IPS-NIHi11 (cell line): ENCODE results near the gene CNTNAP2.

Experiments
- DNase-seq: peaks from one replicate; pipeline ENCODE4 v3.0.0; 2012; ENCODE audit warnings: mixed read lengths, low spot score

CNTNAP2 gene

GRCh38 chr7:146781352-146782116 lies 664.9 kb downstream of the CNTNAP2 start:
- DNase-seq, result peak; percentile 13

GRCh38 chr7:146787266-146787665 lies 670.7 kb downstream of the CNTNAP2 start:
- no peak for DNase-seq

- DNase-seq, result no peak
Observed at GRCh38 chr7:146788008-146788407, 671.4 kb downstream of the CNTNAP2 start.

DNA sequence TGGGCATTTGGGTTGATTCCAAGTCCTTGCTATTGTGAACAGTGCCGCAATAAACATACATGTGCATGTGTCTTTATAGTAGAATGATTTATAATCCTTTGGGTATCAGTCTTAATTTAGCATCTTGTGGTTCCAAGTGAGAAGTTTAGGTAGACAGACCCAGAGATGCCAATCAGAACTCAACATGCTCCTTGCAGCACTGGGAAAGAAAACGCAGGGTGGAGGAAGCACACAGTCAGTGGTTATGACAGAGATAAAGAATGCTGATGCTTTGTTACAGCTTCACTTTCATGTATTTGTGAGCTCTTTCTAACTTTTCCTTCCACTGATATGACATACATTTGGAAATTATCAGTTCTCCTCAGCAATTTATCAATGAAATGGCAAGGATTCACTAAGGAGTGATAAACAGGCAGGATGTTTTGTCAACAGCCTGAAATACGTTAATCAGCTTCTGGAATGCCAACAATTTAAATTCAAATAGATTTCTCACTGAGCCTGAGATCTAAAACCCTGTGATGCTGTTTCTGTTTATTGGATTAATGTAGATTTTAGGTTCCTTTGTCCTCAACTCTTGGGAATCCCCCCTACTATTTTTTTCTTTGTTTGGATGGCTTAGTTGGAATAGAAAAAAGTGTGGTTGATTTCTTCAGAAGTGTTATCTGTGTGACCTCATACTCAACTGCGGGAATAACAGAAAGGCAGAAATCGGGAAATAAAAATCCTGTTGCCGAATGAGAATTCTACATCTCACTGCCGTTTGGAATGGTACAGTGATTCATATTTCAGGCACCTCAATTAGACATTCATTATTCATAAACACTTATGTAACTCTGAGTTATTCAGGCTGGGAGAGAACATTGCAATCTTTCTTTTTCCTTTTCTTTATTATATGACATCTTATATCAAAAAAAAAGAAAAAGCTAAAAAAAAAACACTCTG lies 675.0 kb downstream of the CNTNAP2 start:
- peak; percentile 16 for DNase-seq

GRCh38 chr7:146804620-146805019 lies 688.0 kb downstream of the CNTNAP2 start:
- no peak for DNase-seq

GRCh38 chr7:146805082-146805481 lies 688.5 kb downstream of the CNTNAP2 start:
- DNase-seq, result no peak

- DNase-seq, result peak; percentile 12
Observed at GRCh38 chr7:146826329-146826728, 709.7 kb downstream of the CNTNAP2 start.

GRCh38 chr7:146830686-146831085 lies 714.1 kb downstream of the CNTNAP2 start:
- DNase-seq, result no peak

- DNase-seq, result no peak
Observed at GRCh38 chr7:146831875-146832274, 715.3 kb downstream of the CNTNAP2 start.

GRCh38 chr7:146844405-146844804 lies 727.8 kb downstream of the CNTNAP2 start:
- DNase-seq, result no peak

DNA sequence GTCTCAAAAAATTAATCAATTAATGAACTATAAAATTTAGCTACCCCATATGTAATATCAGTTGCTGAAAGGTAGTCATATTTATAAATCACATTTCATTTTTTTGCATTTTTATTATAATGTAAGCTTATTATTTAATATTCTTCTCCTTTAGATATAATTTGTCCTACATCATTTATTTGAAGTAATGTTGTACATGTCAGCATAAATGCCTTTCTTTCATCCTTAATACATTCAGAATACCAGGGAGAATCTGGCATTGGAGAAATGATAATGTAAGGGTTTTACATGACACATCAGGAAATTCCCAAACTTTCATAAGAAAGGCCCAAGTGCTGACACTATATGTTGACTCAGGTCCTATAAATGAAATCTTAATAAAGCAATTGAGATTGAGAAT lies 742.1 kb downstream of the CNTNAP2 start:
- no peak for DNase-seq

GRCh38 chr7:146861701-146862100 lies 745.1 kb downstream of the CNTNAP2 start:
- DNase-seq, result no peak

GRCh38 chr7:146862415-146862814 lies 745.8 kb downstream of the CNTNAP2 start:
- no peak for DNase-seq

DNA sequence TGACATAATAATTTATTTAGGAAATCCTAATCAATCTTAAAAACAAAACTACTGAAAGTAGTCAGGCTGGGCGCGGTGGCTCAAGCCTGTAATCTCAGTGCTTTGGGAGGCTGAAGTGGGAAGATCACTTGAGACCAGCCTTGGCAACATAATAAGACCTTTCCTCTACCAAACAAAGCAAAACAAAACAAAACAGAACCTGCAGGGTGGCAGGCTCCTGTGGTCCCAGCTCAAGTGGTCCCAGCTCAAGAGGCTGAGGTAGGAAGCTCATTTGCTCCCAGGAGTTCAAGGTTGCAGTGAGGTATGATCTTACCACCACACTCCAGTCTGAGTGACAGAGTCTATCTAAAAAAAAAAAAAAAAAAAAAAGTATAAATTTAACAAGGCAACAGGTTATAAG lies 748.0 kb downstream of the CNTNAP2 start:
- DNase-seq, result no peak

GRCh38 chr7:146865696-146866095 lies 749.1 kb downstream of the CNTNAP2 start:
- no peak for DNase-seq

DNA sequence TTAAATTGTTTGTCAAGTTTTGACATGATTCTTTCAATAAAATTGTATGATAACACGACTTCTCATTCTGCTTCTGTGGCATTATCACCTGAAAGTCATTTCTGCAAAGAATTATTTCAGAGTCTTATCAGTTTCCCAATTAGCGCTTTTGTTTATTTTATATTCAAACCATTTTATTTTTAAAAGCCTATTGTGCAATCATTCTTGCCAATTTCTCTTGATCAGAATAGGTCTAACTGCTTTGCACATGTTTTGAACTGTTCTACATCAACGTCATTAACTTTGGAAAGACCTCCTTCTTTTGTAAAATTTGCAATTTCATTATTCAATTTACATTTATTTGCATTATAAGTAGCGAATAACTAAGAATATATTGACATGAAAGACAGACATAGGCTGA lies 758.1 kb downstream of the CNTNAP2 start:
- DNase-seq, result no peak

GRCh38 chr7:146875237-146875785 lies 758.7 kb downstream of the CNTNAP2 start:
- no peak for DNase-seq

- no peak for DNase-seq
Observed at GRCh38 chr7:146875981-146876380, 759.4 kb downstream of the CNTNAP2 start.

DNA sequence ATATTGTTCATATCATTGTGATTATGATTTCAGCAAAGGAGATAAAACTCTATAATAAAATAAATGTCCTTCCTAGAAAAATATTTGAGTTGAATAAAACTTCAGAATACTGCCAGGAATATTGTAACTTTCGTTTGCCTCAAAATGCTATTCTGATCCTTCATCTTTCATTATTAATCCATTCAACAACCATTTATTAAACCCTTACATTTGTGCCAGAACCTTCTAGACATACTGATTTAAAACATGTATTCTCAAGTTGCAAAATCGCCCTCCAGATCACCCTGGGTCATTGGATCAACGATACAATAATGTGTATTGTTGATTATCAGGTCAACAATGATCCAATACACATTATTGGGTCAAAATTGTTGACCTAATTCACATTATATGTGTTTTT lies 759.8 kb downstream of the CNTNAP2 start:
- DNase-seq, result no peak

DNA sequence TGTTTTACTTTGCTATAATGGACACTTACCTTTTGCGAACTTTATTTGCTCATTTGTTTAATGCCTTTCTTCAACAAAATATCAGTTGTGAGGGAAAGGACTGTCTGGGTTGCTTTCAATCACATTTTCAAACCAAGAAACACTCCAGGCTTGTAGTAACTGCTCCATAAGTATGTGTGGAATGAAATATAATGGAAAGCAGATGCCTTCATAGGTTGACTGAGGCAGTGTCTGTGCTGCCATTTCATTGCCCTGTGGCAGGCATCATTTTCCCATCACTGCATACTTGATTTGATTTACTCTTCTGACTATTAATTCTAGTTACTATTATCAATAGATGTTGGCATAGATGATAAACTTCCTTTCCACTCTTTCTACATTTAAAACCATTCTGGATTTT lies 762.3 kb downstream of the CNTNAP2 start:
- no peak for DNase-seq

GRCh38 chr7:146885231-146885630 lies 768.6 kb downstream of the CNTNAP2 start:
- DNase-seq, result no peak

DNA sequence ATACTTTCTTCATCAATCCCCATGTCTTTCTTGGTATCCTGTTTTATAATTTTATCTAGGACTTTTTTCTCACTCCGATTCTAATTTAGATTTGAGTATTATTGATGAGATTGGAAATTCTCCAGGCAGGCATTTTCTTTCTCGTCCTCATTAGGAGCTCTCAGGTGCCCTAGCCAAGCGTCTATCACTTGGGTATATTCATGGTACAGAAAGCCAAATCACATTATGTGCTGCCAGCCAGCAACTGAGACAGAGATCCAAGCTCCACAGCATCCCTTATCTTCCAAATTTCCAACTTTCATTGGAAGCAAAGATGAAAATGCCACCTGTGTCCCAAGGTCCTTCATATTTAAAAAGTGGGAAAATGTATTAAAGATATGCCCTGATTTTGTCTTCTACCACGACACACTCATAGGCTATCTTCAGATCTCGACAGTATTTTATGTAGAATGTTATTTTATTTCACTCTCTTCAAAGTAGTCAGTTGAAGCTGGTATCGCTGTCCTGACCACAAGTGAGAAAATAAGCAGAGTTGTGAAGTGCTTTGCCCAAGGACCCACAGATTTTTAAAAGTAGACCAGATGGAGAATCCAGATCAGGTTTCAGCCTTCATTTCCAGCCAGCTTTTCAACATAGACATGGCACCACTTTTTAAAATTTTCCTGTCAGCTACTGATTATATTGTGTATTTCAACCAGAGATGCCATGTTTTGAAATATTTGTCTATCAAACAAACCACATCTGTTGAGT lies 773.4 kb downstream of the CNTNAP2 start:
- no peak for DNase-seq
